Measurements from ENCODE around the gene YIPF4.

YIPF4 gene

DNA sequence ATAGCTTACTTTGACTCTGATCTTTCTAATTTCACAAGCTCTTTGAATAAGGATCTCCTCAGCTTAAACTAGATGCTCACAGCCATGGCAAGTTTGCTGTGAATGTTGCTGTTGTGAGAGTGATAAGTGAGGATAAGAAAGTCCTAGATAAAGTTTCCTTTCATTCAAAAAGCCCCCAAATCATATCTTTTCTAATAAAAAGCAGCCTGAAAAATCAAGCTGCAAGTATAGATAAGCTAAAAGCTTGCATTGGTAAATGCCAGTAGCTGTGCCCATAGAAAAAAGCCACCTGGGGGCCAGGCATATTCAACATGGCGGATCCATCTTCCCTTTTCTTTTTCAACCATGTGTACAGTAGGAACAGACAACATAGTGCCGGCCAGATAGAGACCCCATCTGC lies 17.3 kb upstream of the YIPF4 start:
- Histone ChIP-seq H3K27ac (ENCODE audit: low read depth, low read length, poor library complexity, severe bottlenecking) (no peak overlapping the region), H3K79me2 (ENCODE audit: insufficient read depth, low read length) (no peaks in the 10 kb centered on the region), H3F3A (ENCODE audit: insufficient read depth, low read length) (no peaks in the 10 kb centered on the region), H3K9me2 (ENCODE audit: low read depth, low read length) (no peaks in the 10 kb centered on the region), H3K4me3 (ENCODE audit: low read depth, low read length, poor library complexity, severe bottlenecking) (no peak overlapping the region), H3K9ac (ENCODE audit: low read length) (no peak overlapping the region), H3K9me3 (ENCODE audit: low read length) (no peaks in the 10 kb centered on the region), H3K4me1 (ENCODE audit: insufficient read depth, low read length, severe bottlenecking) (peaks cover 28% of the 10 kb centered on the region), H3K27me3 (ENCODE audit: insufficient read depth, low read length) (no peaks in the 10 kb centered on the region), H3K36me3 (ENCODE audit: insufficient read depth, low read length) (no peaks in the 10 kb centered on the region), H2AFZ (ENCODE audit: low read length) (no peak overlapping the region), H3K4me2 (ENCODE audit: low read length) (no peak overlapping the region), H4K20me1 (ENCODE audit: insufficient read depth, low read length) (no peaks in the 10 kb centered on the region)
- TF ChIP-seq, protein P1, sequence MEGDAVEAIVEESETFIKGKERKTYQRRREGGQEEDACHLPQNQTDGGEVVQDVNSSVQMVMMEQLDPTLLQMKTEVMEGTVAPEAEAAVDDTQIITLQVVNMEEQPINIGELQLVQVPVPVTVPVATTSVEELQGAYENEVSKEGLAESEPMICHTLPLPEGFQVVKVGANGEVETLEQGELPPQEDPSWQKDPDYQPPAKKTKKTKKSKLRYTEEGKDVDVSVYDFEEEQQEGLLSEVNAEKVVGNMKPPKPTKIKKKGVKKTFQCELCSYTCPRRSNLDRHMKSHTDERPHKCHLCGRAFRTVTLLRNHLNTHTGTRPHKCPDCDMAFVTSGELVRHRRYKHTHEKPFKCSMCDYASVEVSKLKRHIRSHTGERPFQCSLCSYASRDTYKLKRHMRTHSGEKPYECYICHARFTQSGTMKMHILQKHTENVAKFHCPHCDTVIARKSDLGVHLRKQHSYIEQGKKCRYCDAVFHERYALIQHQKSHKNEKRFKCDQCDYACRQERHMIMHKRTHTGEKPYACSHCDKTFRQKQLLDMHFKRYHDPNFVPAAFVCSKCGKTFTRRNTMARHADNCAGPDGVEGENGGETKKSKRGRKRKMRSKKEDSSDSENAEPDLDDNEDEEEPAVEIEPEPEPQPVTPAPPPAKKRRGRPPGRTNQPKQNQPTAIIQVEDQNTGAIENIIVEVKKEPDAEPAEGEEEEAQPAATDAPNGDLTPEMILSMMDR (IDR thresholded peaks at IDR 0.05; ENCODE audit: low read length): no peak
- TF ChIP-seq EZH2 (IDR thresholded peaks at IDR 0.05; ENCODE audit: borderline replicate concordance, low read length): no peak

DNA sequence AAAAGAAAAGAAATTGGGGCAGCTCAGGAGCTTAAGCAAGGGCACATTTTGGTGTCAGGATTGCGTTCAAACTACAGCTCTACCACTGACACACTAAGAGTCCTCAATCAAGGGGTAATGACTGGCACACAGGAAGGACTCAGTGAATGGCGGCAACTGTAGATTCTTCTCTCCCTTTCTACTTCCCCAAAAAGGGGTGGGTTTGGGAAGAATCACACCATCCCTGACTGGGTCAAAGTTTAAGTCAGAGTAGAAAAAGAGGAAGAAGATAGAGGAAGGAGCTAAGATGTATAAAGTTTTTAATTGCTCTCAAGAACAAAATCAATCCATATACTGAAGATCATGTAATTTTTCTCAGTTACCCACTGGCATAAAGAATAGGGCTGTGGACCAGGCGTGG lies 15.6 kb upstream of the YIPF4 start:
- H3K27me3 ChIP-seq (ENCODE audit: insufficient read depth, low read length): no peaks in the 10 kb centered on the region
- no peaks in the 10 kb centered on the region for H3K36me3 ChIP-seq (ENCODE audit: insufficient read depth, low read length)
- peaks cover 28% of the 10 kb centered on the region for H3K4me1 ChIP-seq (ENCODE audit: insufficient read depth, low read length, severe bottlenecking)
- H3K4me2 ChIP-seq (ENCODE audit: low read length): no peak overlapping the region
- no peak overlapping the region for H3K9ac ChIP-seq (ENCODE audit: low read length)
- H4K20me1 ChIP-seq (ENCODE audit: insufficient read depth, low read length): no peaks in the 10 kb centered on the region
- no peak for TF ChIP-seq EZH2 (IDR thresholded peaks at IDR 0.05; ENCODE audit: borderline replicate concordance, low read length)
- TF ChIP-seq, protein P1 (IDR thresholded peaks at IDR 0.05; ENCODE audit: low read length): no peak
- H3K79me2 ChIP-seq (ENCODE audit: insufficient read depth, low read length): no peaks in the 10 kb centered on the region
- no peaks in the 10 kb centered on the region for H3K9me2 ChIP-seq (ENCODE audit: low read depth, low read length)
- H3K9me3 ChIP-seq (ENCODE audit: low read length): no peaks in the 10 kb centered on the region
- peak overlapping the region; percentile 33 for H3K27ac ChIP-seq (ENCODE audit: low read depth, low read length, poor library complexity, severe bottlenecking)
- no peak overlapping the region for H2AFZ ChIP-seq (ENCODE audit: low read length)
- H3K4me3 ChIP-seq (ENCODE audit: low read depth, low read length, poor library complexity, severe bottlenecking): no peak overlapping the region
- H3F3A ChIP-seq (ENCODE audit: insufficient read depth, low read length): no peaks in the 10 kb centered on the region

DNA sequence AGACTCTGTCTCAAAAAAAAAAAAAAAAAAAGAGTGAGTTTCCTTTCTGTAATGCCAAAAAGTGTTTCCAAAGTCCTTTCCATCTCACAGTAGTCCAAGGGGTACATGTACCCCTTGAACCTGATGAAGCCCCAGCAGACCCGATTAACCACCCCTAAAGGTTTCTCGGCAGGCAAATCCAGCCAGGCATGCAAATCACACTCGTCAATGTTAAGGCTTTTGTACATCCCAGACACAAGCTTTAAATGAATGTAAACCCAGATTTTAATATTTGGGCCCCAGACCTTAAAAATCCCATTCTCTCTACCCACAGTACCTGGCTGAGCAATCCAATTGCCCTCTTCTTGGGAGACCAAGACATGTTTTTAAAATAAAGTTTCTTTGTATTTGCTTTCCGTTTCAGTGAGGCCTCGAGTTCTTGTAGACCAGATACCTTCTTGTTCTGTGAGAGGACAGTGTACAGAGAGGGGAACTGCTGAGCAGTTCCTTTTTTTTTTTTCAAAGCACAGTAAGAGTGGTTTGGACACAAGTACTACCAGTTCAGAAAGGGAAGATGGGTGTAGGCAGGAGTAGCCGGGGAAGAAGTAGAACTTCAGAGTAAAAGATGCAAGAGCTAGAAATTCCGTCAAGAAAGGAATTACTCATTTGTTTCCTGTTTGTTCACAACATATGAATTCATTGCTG lies 13.1 kb upstream of the YIPF4 start, which contains the start of gene NLRC4:
TSS of gene NLRC4 (minus strand) at position 465 of the 684 bp plus-strand sequence. CDS start 8,111 bp downstream, outside the sequence.
- peak within 1 kb of the TSS; percentile 52 for H3K4me3 ChIP-seq (ENCODE audit: low read depth, low read length, poor library complexity, severe bottlenecking)

More for the DNA sequence above, 13.1 kb upstream of the YIPF4 start, which contains the start of gene NLRC4:
- TF ChIP-seq EZH2 (IDR thresholded peaks at IDR 0.05; ENCODE audit: borderline replicate concordance, low read length): no peak
- TF ChIP-seq, protein P1 (IDR thresholded peaks at IDR 0.05; ENCODE audit: low read length): no peak
- H4K20me1 ChIP-seq (ENCODE audit: insufficient read depth, low read length): no peaks in the 10 kb centered on the region
- peak within 1 kb of the TSS; percentile 99 for H2AFZ ChIP-seq (ENCODE audit: low read length)
- H3K4me1 ChIP-seq (ENCODE audit: insufficient read depth, low read length, severe bottlenecking): peaks cover 28% of the 10 kb centered on the region
- H3K36me3 ChIP-seq (ENCODE audit: insufficient read depth, low read length): no peaks in the 10 kb centered on the region
- H3F3A ChIP-seq (ENCODE audit: insufficient read depth, low read length): no peaks in the 10 kb centered on the region
- no peaks in the 10 kb centered on the region for H3K9me3 ChIP-seq (ENCODE audit: low read length)
- H3K9me2 ChIP-seq (ENCODE audit: low read depth, low read length): no peaks in the 10 kb centered on the region
- peak within 1 kb of the TSS; percentile 83 for H3K4me2 ChIP-seq (ENCODE audit: low read length)
- peak within 1 kb of the TSS; percentile 93 for H3K27ac ChIP-seq (ENCODE audit: low read depth, low read length, poor library complexity, severe bottlenecking)
- H3K9ac ChIP-seq (ENCODE audit: low read length): peak within 1 kb of the TSS; percentile 66
- H3K79me2 ChIP-seq (ENCODE audit: insufficient read depth, low read length): no peaks in the 10 kb centered on the region
- no peaks in the 10 kb centered on the region for H3K27me3 ChIP-seq (ENCODE audit: insufficient read depth, low read length)

All from OCI-LY1 (cell line).